IMR-90 (cell line): ENCODE data around the gene SWAP70.

ENCODE experiments used
- MXI1 ChIP-seq: IDR thresholded peaks from 2 replicates; pipeline ENCODE4 v1.6.1; 2012; ENCODE audit warnings: low read depth, mild to moderate bottlenecking, low read length, moderate library complexity, borderline replicate concordance
- SMC3 ChIP-seq: fragments of 150-350 bp; IDR thresholded peaks from 2 replicates; pipeline ENCODE4 v1.6.1; 2016; ENCODE audit warnings: low read depth, mild to moderate bottlenecking, antibody characterized with exemption, low read length, moderate library complexity

DNA sequence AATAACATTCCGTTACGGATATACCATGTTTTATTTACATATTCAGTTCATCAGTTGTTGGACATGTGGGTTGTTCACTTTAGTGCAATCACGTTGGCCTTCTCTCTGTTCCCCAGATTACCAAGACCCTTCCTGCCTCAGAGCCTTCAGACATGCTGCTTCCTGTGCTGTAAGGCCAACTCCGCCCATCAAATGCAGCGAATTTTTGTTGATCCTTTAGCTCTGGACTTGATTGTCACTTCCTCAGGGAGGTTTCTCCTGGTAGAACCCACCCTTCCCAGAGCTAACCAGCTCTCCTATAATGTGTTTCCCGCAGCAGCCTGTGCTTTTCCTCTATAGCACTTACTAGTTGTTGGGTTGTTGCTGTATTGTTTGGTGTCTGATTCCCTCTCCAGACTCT is 39.4 kb downstream of the SWAP70 start:
- TF ChIP-seq MXI1 (no peak), SMC3 (no peak)
